Thymus (tissue), 11 donors: ENCODE results near the gene TET2. TPM values are rescaled to one million over a fixed set of nuclear protein-coding genes. Genes with fewer than 3 reads are reported as not detected.

Experiments
- DNase-seq, 9 donors: peaks; one replicate each; pipeline ENCODE4 v3.0.0-alpha.2; 2013; ENCODE audit warnings: low spot score in 9 of 9, low read depth in 6 of 9, missing footprints in 1 of 9
- H3K27ac ChIP-seq, 2 donors: one replicate each; pipeline ENCODE4 v1.5.1; 2013; ENCODE audit warnings: control low read depth in 1 of 2, low read depth in 1 of 2, low read length in 1 of 2, mild to moderate bottlenecking in 1 of 2, moderate library complexity in 1 of 2
- H3K27me3 ChIP-seq, 2 donors: one replicate each; pipeline ENCODE4 v1.5.1; 2013; ENCODE audit warnings: low read length in 1 of 2; ENCODE audit not compliant: control insufficient read depth in 2 of 2, insufficient read depth in 1 of 2
- H3K36me3 ChIP-seq, 2 donors: one replicate each; pipeline ENCODE4 v1.5.1; 2013; ENCODE audit warnings: low read length in 1 of 2, mild to moderate bottlenecking in 1 of 2, moderate library complexity in 1 of 2; ENCODE audit not compliant: control insufficient read depth in 2 of 2, insufficient read depth in 2 of 2
- H3K4me1 ChIP-seq, 2 donors: one replicate each; pipeline ENCODE4 v1.5.1; 2013; ENCODE audit warnings: low read length in 2 of 2; ENCODE audit not compliant: control insufficient read depth in 2 of 2, insufficient read depth in 2 of 2
- H3K4me3 ChIP-seq, 2 donors: one replicate each; pipeline ENCODE4 v1.5.1; 2013; ENCODE audit warnings: low read length in 2 of 2, control low read depth in 1 of 2, mild to moderate bottlenecking in 1 of 2
- H3K9me3 ChIP-seq, 2 donors: one replicate each; pipeline ENCODE4 v1.5.1; 2013; ENCODE audit warnings: low read length in 1 of 2, mild to moderate bottlenecking in 1 of 2; ENCODE audit not compliant: control insufficient read depth in 2 of 2, insufficient read depth in 1 of 2
- WGBS: extraction: QIAGEN DNeasy Blood & Tissue Kit; methylation state at CpG from one replicate; pipeline ENCODE4 v1.1.7; 2013; 5-methylcytosine and 5-hydroxymethylcytosine counted together
- polyA plus RNA-seq: library from polyadenylated mRNA; stranded (reverse); fragments of 200-250 nt; gene quantifications from one replicate; pipeline ENCODE4 v1.2.3, GENCODE V29; 2013
- total RNA-seq: library from RNA; stranded (reverse); fragments of 120-200 nt; gene quantifications from one replicate; pipeline ENCODE4 v1.2.4, GENCODE V29; 2013
- donor health status: healthy.

Gene TET2
- total and polyA plus RNA-seq, 2 donors, result 6.5 to 17.1 TPM

- DNase-seq, result peak in 3 of 9 donors; percentile 4 to 52 (median 17)
- 88% methylated on average over 1 of the region's 1 CpG for WGBS
- Histone ChIP-seq H3K27me3 (no peaks in the 10 kb centered on the region), H3K9me3 (no peaks in the 10 kb centered on the region), H3K4me1 (peaks cover 0 to 3% of the 10 kb centered on the region in 2 donors), H3K36me3 (no peaks in the 10 kb centered on the region), H3K27ac (no peak overlapping the region), H3K4me3 (no peak overlapping the region)
These were observed 182.4 kb downstream of the TET2 start for GRCh38 chr4:105329081-105329480.
